HS-5 (cell line): ENCODE results near the gene MOAP1.
"Not testable (repeated sequence)": the region's sequence is repeated elsewhere in the genome, so short reads cannot be mapped to it uniquely, and the experiment has no call there.

Source experiments
- DNase-seq: peaks from one replicate; pipeline ENCODE4 v3.0.0-alpha.2; 2012; ENCODE audit warnings: low read depth

Gene MOAP1

GRCh38 chr14:93184391-93185348, at the start of gene MOAP1, which contains the start of gene LYSET:
TSS of gene MOAP1 (minus strand) at chr14:93184897. CDS start at chr14:93184242, 655 bp downstream.
TSS of gene LYSET (plus strand) at chr14:93185317. CDS start at chr14:93185406, 89 bp downstream.
- DNase-seq, result no peak

GRCh38 chr14:93233078-93233477, 48.4 kb upstream of the MOAP1 start:
- DNase-seq, result not testable (repeated sequence)

GRCh38 chr14:93232159-93232558, 47.5 kb upstream of the MOAP1 start:
- no peak for DNase-seq

GRCh38 chr14:93231129-93231979, 46.7 kb upstream of the MOAP1 start:
- DNase-seq, result no peak

GRCh38 chr14:93230539-93230938, 45.8 kb upstream of the MOAP1 start:
- no peak for DNase-seq

- no peak for DNase-seq
Observed at GRCh38 chr14:93228550-93228949, 43.9 kb upstream of the MOAP1 start.

GRCh38 chr14:93223565-93223964, 38.9 kb upstream of the MOAP1 start:
- DNase-seq, result no peak

GRCh38 chr14:93220509-93220908, 35.8 kb upstream of the MOAP1 start:
- DNase-seq, result no peak

- no peak for DNase-seq
Observed at GRCh38 chr14:93219103-93219726, 34.5 kb upstream of the MOAP1 start.

GRCh38 chr14:93214598-93214997, 29.9 kb upstream of the MOAP1 start:
- no peak for DNase-seq

- DNase-seq, result no peak
Observed at GRCh38 chr14:93212432-93212831, 27.7 kb upstream of the MOAP1 start.

GRCh38 chr14:93207468-93208308, 23.0 kb upstream of the MOAP1 start:
- DNase-seq, result no peak

GRCh38 chr14:93206793-93207467, 22.2 kb upstream of the MOAP1 start, which contains the start of the genes GON7 and UBR7:
TSS of gene GON7 (minus strand) at chr14:93207065. CDS start at chr14:93207037, 28 bp downstream.
TSS of gene UBR7 (plus strand) at chr14:93207256. CDS start at chr14:93207292, 36 bp downstream.
- DNase-seq, result peak; percentile 86

GRCh38 chr14:93201155-93201704, 16.5 kb upstream of the MOAP1 start:
- DNase-seq, result no peak

GRCh38 chr14:93200553-93200952, 15.9 kb upstream of the MOAP1 start:
- DNase-seq, result no peak

GRCh38 chr14:93199031-93199430, 14.3 kb upstream of the MOAP1 start:
- DNase-seq, result no peak

- DNase-seq, result no peak
Observed at GRCh38 chr14:93195316-93195999, 10.8 kb upstream of the MOAP1 start.

- no peak for DNase-seq
Observed at GRCh38 chr14:93186956-93187355, 2.3 kb upstream of the MOAP1 start.

GRCh38 chr14:93186466-93186865, 1.8 kb upstream of the MOAP1 start:
- no peak for DNase-seq

- DNase-seq, result no peak
Observed at GRCh38 chr14:93185349-93185720, 638 bp upstream of the MOAP1 start.
